K562 (cell line): ENCODE results near the gene SCNN1A.

ENCODE experiments used
- EZH2 ChIP-seq: IDR thresholded peaks from 2 replicates; pipeline ENCODE4 v1.6.1; 2012; ENCODE audit warnings: low read depth, mild to moderate bottlenecking, inconsistent platforms, low read length, borderline replicate concordance
- KDM1A ChIP-seq, 2 experiments: fragments of 450-650 bp; IDR thresholded peaks; 2 replicates each; pipeline ENCODE4 v1.6.1; 2016; ENCODE audit warnings: mild to moderate bottlenecking in 2 of 2
- PKNOX1 ChIP-seq: fragments of 450-650 bp; IDR thresholded peaks from 2 replicates; pipeline ENCODE4 v1.6.1; 2016

- TF ChIP-seq EZH2 (no peak), PKNOX1 (no peak), KDM1A (IDR thresholded peaks at IDR 0.05) (no peak)
Measured at GRCh38 chr12:6405963-6406362, 30.6 kb upstream of the SCNN1A start.
